Measurements from ENCODE around the gene STXBP6. TPM values are rescaled to one million over a fixed set of nuclear protein-coding genes. Genes with fewer than 3 reads are reported as not detected.
"Not testable (repeated sequence)": the region's sequence is repeated elsewhere in the genome, so short reads cannot be mapped to it uniquely, and the experiment has no call there.

STXBP6 gene
- total RNA-seq, 1 donor from 2014 or later: 18.1 TPM

- DNase-seq (ENCODE audit: low spot score) (no peak), ATAC-seq (peak; percentile 93)
- intact Hi-C loops (cut with DNase I): no loop called here
Measured at GRCh38 chr14:24965934-24966578, 83.9 kb downstream of the STXBP6 start.

- DNase-seq (ENCODE audit: low spot score) (no peak), ATAC-seq (no peak)
- intact Hi-C loops (cut with DNase I): no loop called here
Measured at GRCh38 chr14:24965578-24965933, 84.4 kb downstream of the STXBP6 start.

- peak; percentile 49 for ATAC-seq
- no peak for DNase-seq (ENCODE audit: low spot score)
- intact Hi-C loops (cut with DNase I): no loop called here
Measured at GRCh38 chr14:24964591-24964990, 85.4 kb downstream of the STXBP6 start.

GRCh38 chr14:24964048-24964447 lies 85.9 kb downstream of the STXBP6 start:
- intact Hi-C loops (cut with DNase I): no loop called here
- DNase-seq (ENCODE audit: low spot score) (no peak), ATAC-seq (no peak)

GRCh38 chr14:24962118-24962517 lies 87.8 kb downstream of the STXBP6 start:
- ATAC-seq; intact Hi-C loops (cut with DNase I); DNase-seq (ENCODE audit: low spot score): not testable (repeated sequence)

GRCh38 chr14:24960816-24961215 lies 89.1 kb downstream of the STXBP6 start:
- no peak for DNase-seq (ENCODE audit: low spot score)
- intact Hi-C loops (cut with DNase I): no loop called here
- no peak for ATAC-seq

GRCh38 chr14:24959791-24960331 lies 90.1 kb downstream of the STXBP6 start:
- intact Hi-C loops (cut with DNase I): no loop called here

GRCh38 chr14:24958271-24958670 lies 91.7 kb downstream of the STXBP6 start:
- no peak for ATAC-seq
- no peak for DNase-seq (ENCODE audit: low spot score)
- intact Hi-C loops (cut with DNase I): no loop called here

More at GRCh38 chr14:24959791-24960331, 90.1 kb downstream of the STXBP6 start:
- no peak for DNase-seq (ENCODE audit: low spot score)
- no peak for ATAC-seq

- intact Hi-C loops (cut with DNase I): no loop called here
- ATAC-seq (no peak), DNase-seq (ENCODE audit: low spot score) (no peak)
Measured at GRCh38 chr14:24957814-24958213, 92.1 kb downstream of the STXBP6 start.

GRCh38 chr14:24956104-24956503 lies 93.8 kb downstream of the STXBP6 start:
- intact Hi-C loops (cut with DNase I): no loop called here
- DNase-seq (ENCODE audit: low spot score): no peak

GRCh38 chr14:24954700-24955037 lies 95.3 kb downstream of the STXBP6 start:
- intact Hi-C loops (cut with DNase I): no loop called here
- ATAC-seq (no peak), DNase-seq (ENCODE audit: low spot score) (no peak)

More at GRCh38 chr14:24956104-24956503, 93.8 kb downstream of the STXBP6 start:
- no peak for ATAC-seq

- intact Hi-C loops (cut with DNase I): no loop called here
- no peak for DNase-seq (ENCODE audit: low spot score)
- no peak for ATAC-seq
Measured at GRCh38 chr14:24954037-24954699, 95.8 kb downstream of the STXBP6 start.

GRCh38 chr14:24952851-24953666 lies 96.9 kb downstream of the STXBP6 start:
- DNase-seq (ENCODE audit: low spot score) (no peak), ATAC-seq (no peak)
- intact Hi-C loops (cut with DNase I): no loop called here

GRCh38 chr14:24948261-24948847 lies 101.6 kb downstream of the STXBP6 start:
- intact Hi-C loops (cut with DNase I): no loop called here
- no peak for ATAC-seq
- no peak for DNase-seq (ENCODE audit: low spot score)

GRCh38 chr14:24947131-24947530 lies 102.8 kb downstream of the STXBP6 start:
- ATAC-seq: no peak
- intact Hi-C loops (cut with DNase I): no loop called here
- no peak for DNase-seq (ENCODE audit: low spot score)

- DNase-seq (ENCODE audit: low spot score) (no peak), ATAC-seq (no peak)
- intact Hi-C loops (cut with DNase I): no loop called here
Measured at GRCh38 chr14:24944800-24945199, 105.1 kb downstream of the STXBP6 start.

GRCh38 chr14:24943024-24943423 lies 106.9 kb downstream of the STXBP6 start:
- intact Hi-C loops (cut with DNase I): no loop called here
- peak; percentile 60 for DNase-seq (ENCODE audit: low spot score)
- ATAC-seq: peak; percentile 91

- DNase-seq (ENCODE audit: low spot score): no peak
- intact Hi-C loops (cut with DNase I): no loop called here
- no peak for ATAC-seq
Measured at GRCh38 chr14:24941719-24942118, 108.2 kb downstream of the STXBP6 start.

GRCh38 chr14:24940213-24940783 lies 109.6 kb downstream of the STXBP6 start:
- DNase-seq (ENCODE audit: low spot score): no peak
- intact Hi-C loops (cut with DNase I): no loop called here
- ATAC-seq: no peak
